GM21447 (cell line): ENCODE data around the gene THBS3.
"Not testable (repeated sequence)": the region's sequence is repeated elsewhere in the genome, so short reads cannot be mapped to it uniquely, and the experiment has no call there.

ENCODE experiments used
- ATAC-seq: cut with Tn5 transposase; IDR thresholded peaks from one replicate; pipeline ENCODE4 v1.9.1; 2021; ENCODE audit not compliant: unreplicated experiment

The THBS3 gene

GRCh38 chr1:155208541-155209311, 1.0 kb upstream of the THBS3 start, which contains the start of gene MTX1:
Gene MTX1 (plus strand): TSS chr1:155208695. CDS start chr1:155208805, 110 bp downstream.
- ATAC-seq = peak; percentile 76

GRCh38 chr1:155206891-155207805, 549 bp downstream of the THBS3 start:
- no peak for ATAC-seq

GRCh38 chr1:155205969-155206593, 1.6 kb downstream of the THBS3 start:
- ATAC-seq = no peak

GRCh38 chr1:155205035-155205434, 2.7 kb downstream of the THBS3 start:
- no peak for ATAC-seq

DNA sequence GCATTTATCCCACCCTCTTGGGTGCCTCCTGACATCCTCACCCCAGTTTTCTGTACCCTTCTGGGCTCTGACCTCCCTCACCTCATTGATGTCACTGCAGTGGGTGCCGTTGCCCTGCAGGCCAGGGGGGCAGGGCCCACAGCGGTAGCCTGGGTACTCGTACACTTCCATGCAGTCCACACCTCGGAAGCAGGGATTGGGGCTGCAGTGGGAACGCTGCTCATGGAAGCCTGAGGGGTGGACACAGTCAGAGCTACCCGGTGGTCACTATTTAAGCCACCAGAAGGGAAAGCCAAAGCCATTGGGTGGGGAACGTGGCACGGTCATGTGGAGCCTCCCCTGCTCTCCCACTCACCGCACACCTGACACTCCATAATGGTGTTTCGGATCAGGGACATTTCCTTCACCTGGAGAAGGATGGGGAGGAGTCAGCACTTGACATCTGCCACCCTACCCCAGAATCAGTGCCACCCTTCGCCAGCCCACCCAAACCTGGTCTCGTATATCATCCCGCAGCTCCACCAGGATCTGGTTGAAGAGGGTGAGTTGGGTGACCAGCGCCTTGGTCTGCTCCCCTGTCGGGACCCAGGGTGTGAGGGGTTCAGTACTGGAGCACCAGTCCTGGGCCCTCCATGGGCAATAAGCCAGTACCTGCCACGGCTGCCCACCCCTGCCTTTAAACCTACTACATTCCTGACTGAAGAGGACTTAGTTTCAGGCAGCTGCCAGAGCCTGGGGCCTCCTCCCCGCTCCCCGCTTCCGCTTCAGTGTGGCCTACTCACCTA, 4.8 kb downstream of the THBS3 start:
- ATAC-seq = no peak

- ATAC-seq = no peak
These were observed 5.5 kb downstream of the THBS3 start for GRCh38 chr1:155202198-155202597.

DNA sequence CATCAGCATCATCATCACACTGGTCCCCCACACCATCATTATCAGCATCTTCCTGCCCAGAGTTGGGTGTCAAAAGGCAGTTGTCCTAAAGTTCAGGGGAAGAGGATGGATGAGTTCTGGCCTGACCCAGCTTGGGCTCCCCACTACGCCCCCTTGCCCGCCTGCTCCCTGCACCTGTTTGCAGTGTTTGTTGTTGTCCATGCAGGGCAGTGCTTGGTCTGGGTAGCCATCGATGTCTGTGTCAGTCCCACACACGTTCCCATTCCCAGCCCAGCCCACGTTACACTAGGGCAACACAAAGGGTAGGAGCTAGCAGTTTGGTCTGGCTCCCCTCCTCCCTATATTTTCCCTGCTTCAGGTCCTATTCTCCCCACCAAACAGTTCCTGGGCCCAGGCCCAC, 6.8 kb downstream of the THBS3 start:
- no peak for ATAC-seq

GRCh38 chr1:155199792-155200191, 7.9 kb downstream of the THBS3 start:
- no peak for ATAC-seq

GRCh38 chr1:155198547-155198906, 9.2 kb downstream of the THBS3 start:
- no peak for ATAC-seq

GRCh38 chr1:155197901-155198546, 9.7 kb downstream of the THBS3 start:
- ATAC-seq = no peak

DNA sequence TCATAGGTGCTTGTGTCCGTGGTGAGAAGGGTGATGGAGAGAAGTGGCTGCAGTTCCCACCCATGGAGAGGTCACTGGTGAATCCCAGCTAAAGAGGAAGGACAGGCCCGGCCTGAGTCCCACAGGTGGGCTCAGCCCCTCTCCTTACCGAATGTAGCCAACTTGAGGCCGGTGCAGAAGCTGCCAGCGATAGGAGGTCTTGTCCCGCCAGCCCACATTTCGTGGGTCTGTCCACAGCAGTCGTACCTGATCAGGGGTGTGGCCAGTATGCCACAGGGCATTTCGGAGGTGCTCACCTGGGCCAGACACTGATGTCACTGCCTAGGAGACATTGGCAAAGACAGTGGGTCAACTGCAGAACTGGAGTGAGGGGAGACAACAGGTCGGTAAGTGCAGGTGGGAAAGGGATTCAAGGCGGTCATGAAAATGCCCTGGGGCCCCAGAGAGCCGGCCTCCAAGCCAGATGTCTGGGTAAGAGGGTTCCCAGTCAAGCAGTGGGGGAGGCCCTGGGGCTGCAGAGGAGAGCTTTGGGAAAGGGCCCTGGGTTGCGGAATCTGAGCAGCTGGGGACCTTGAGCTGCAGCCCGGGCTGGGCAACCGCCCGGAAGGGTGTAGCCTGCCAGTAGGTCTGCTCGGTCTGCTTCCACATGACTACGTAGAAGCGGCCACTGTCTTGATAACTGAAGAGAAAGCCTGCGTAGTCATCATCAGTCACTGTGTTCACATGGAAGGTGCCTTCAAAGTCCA, 10.6 kb downstream of the THBS3 start:
- ATAC-seq = no peak

DNA sequence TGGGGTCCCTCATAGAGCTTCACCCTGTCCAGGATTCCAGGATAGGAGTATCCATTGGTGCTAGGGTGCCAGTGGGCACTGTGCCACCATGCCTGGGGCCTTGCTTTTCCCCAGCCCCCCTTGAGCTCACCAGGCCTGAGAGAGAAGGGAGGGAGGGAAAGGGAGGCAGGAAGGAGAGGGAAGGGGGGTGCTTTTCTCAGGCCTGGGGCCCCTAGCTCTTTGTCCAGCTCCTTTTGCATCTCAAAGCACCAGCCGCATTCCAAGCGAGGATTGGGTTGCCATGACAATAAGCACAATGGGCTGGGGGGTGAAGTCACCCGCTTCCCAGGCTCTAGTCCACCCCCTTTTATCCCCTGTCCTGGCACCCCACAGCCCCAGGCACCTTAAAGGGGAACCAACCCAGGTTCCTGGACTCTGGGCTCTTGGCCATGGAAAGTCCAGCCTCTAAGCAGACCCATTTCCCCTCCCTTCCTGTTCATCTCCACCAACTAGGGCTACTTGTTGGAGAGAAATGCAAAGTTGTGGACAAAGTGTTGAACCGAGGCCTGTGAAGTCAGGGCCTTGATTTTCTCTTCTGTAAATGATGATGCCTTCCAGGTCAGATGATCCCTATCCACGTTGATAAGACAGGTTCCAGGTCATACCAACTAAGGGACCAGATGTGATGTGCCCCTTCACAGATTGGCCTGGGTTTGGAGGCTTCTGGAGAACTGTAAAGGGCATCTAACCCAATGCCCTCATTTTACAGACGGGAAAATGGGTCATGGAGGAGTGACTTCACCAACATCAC, 11.4 kb downstream of the THBS3 start:
- ATAC-seq = no peak

DNA sequence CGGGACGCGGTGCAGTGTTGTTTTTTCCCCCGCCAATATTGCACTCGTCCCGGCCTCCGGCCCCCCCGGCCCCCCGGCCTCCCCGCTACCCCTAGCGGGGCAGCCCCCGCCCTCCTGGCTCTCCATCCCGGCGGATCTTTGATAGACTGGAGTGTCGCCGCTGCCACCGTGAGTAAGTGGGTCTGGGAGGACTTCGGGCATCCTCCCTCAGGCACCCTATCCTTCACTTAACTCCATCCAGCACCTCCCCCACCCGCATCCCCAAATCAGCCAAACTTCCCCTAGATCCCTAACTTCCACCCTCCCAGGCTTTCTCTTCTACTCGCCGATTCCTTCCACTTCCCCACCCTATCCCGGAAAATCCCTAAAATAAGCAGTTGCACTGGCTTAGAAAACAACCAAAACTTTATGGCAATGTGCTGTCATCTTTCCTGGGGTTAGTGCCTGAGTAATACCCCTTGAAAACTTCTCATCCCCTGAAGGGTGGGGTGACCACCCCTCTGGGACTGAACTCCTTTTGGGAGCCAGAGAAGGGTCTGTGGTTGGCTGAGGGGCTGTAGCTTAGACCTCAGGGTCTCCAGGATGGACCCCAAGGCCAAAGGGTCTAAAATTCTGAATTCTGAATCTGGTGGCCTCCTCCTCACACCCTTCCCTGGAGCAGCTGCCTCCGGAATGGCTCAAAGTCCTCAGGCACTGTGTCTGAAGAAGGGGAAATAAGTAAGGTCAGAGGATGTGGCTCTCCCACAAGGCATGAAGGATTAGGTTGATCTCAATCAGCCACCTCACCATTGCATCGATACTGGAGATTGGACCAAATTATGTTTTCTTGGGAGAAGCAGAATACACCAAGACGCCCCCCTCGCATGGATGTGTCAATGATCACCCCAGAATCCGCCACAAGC, 12.2 kb downstream of the THBS3 start:
- ATAC-seq = no peak

DNA sequence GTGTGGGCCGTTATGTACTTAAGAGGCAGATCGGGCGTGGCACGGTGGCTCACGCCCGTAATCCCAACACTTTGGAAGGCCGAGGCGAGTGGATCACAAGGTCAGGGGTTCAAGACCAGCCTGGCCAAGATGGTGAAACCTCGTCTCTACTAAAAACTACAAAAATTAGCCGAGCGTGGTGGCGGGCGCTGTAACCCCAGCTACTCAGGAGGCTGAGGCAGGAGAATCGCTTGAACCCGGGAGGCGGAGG, 13.8 kb downstream of the THBS3 start:
- not testable (repeated sequence) for ATAC-seq

DNA sequence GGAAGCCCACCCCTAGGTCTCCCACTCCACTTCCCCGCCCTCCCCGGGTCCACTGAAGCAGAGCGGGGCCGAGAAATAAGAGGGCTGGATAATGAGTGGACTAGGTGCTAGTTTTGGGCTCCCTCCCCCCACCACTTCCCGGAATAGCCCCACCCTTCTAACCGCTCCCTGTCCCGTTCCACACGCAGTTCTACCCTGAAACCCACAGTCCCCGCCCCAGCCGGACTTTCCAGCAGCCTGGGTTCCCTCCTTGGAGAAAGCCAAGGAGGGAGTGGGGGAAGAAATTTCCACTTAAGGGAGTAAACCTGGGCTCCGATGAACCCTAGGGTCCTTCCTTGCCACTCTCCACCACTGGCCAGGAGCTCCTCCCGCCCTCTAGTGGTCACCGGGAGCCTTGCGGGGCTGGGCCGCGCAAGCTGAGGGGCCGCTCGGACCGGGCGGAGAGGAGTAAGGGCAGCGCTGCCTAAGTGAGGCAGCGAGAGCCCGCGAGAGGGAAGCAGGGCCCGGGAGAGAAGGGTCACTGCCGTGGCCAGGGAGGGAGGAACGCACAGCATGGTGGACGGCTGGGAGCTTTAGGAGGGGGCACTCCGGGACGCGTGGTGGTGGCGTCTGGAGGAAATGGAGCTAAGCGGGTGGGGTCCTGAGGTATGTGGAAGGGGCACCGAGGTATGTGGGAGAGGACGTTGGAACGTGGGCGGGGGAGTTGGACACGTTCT, 14.3 kb downstream of the THBS3 start:
- peak; percentile 62 for ATAC-seq

- ATAC-seq = no peak
These were observed 15.1 kb downstream of the THBS3 start for GRCh38 chr1:155192346-155193274.
